OCI-LY7 (cell line): ENCODE data around the gene DNM3. TPM values are rescaled to one million over a fixed set of nuclear protein-coding genes. Genes with fewer than 3 reads are reported as not detected.

Experiments used
- BruUV-seq: library from RNA; stranded (reverse); fragments of 400-500 nt; replicated peaks from 2 replicates; lab custom pipeline; 2021; lab: Mats Ljungman, UMichigan
- CTCF ChIA-PET: fragments of 300-600 bp; sonication (Branson Sonifier 250); formaldehyde crosslinking; loops from one replicate; lab custom pipeline; 2022; ENCODE audit warnings: antibody characterized with exemption; ENCODE audit not compliant: unreplicated experiment; lab: Charles Lee
- POLR2A ChIA-PET: fragments of 300-600 bp; sonication (Branson Sonifier 250); formaldehyde crosslinking; loops from one replicate; lab custom pipeline; 2022; ENCODE audit warnings: antibody characterized with exemption; lab: Charles Lee
- DNase-seq: peaks from one replicate; pipeline ENCODE4 v3.0.0-alpha.2; 2015; ENCODE audit warnings: low spot score
- H2AFZ ChIP-seq: fragments of 200-600 bp; sonication (generic), shearing (Covaris generic); 2 replicates; pipeline ENCODE4 v1.6.1; 2014; ENCODE audit warnings: mild to moderate bottlenecking, antibody characterized with exemption, low read length, moderate library complexity
- H3K27ac ChIP-seq: fragments of 200-600 bp; sonication (generic); 2 replicates; pipeline ENCODE4 v1.5.1; 2014; ENCODE audit warnings: mixed run types, low read depth, mild to moderate bottlenecking, moderate library complexity, low read length, inconsistent platforms; ENCODE audit not compliant: poor library complexity, severe bottlenecking
- H3K36me3 ChIP-seq: fragments of 200-600 bp; sonication (generic); 2 replicates; pipeline ENCODE4 v1.6.1; 2014; ENCODE audit warnings: mild to moderate bottlenecking, antibody characterized with exemption, low read length, moderate library complexity, mixed read lengths; ENCODE audit not compliant: insufficient read depth
- H3K4me1 ChIP-seq: fragments of 200-600 bp; sonication (generic); 2 replicates; pipeline ENCODE4 v1.5.1; 2014; ENCODE audit warnings: mild to moderate bottlenecking, low read length; ENCODE audit not compliant: insufficient read depth, poor library complexity, severe bottlenecking
- H3K4me2 ChIP-seq: fragments of 200-600 bp; sonication (generic); 2 replicates; pipeline ENCODE4 v1.6.1; 2014; ENCODE audit warnings: mild to moderate bottlenecking, low read length
- H3K4me3 ChIP-seq: fragments of 200-600 bp; sonication (generic); 2 replicates; pipeline ENCODE4 v1.5.1; 2014; ENCODE audit warnings: mild to moderate bottlenecking, low read depth, low read length; ENCODE audit not compliant: poor library complexity, severe bottlenecking
- H3K79me2 ChIP-seq: fragments of 200-600 bp; sonication (generic); 2 replicates; pipeline ENCODE4 v1.6.1; 2016; ENCODE audit warnings: low read depth, mild to moderate bottlenecking, low read length, moderate library complexity, mixed read lengths; ENCODE audit not compliant: insufficient read depth
- H3K9me2 ChIP-seq: fragments of 200-600 bp; sonication (generic); 2 replicates; pipeline ENCODE4 v1.6.1; 2016; ENCODE audit warnings: mild to moderate bottlenecking, low read length, mixed read lengths; ENCODE audit not compliant: insufficient read depth
- H3K9me3 ChIP-seq: fragments of 200-600 bp; sonication (generic); 2 replicates; pipeline ENCODE4 v1.6.1; 2014; ENCODE audit warnings: mild to moderate bottlenecking, mixed run types, low read length, mixed read lengths
- H4K20me1 ChIP-seq: fragments of 200-600 bp; sonication (generic); 2 replicates; pipeline ENCODE4 v1.6.1; 2014; ENCODE audit warnings: mild to moderate bottlenecking, antibody characterized with exemption, low read length, moderate library complexity, mixed read lengths; ENCODE audit not compliant: insufficient read depth
- CTCF ChIP-seq: fragments of 200-600 bp; sonication (generic); conservative IDR thresholded peaks from 2 replicates; pipeline ENCODE4 v1.5.1; 2014; ENCODE audit warnings: mild to moderate bottlenecking, antibody characterized with exemption, low read length, moderate library complexity, mixed read lengths
- EZH2phosphoT487 ChIP-seq: fragments of 200-600 bp; sonication (generic); IDR thresholded peaks from 2 replicates; pipeline ENCODE4 v1.6.1; 2018; ENCODE audit warnings: low read depth, borderline replicate concordance, mild to moderate bottlenecking, mixed run types, antibody characterized with exemption, low read length, moderate library complexity, mixed read lengths
- intact Hi-C: fragments of 100-400 bp; cut with micrococcal nuclease; formaldehyde crosslinking; loops from one replicate; pipeline ENCODE4 v1.10.0; 2022; ENCODE audit not compliant: unreplicated experiment
- total RNA-seq, 2 experiments: library from RNA; depleted of rRNA in 1 of 2; stranded (reverse); fragments of >200 nt in 1 of 2; shearing (Covaris generic) in 1 of 2; gene quantifications; 2 replicates each; pipeline ENCODE4 v1.2.3, GENCODE V29; 2014 to 2022

DNM3 gene
- total RNA-seq, 2 experiments from 2014 or later: 0.47 to 0.61 TPM

- DNase-seq: no peak
- H3K9me2 ChIP-seq: no peaks in the 10 kb centered on the region
- no peak overlapping the region for H3K27ac ChIP-seq
- TF ChIP-seq CTCF (no peak), EZH2phosphoT487 (no peak)
- ChIA-PET POLR2A (interaction anchor here (0.7 to 1.1 kb wide), 3 partner anchors 10 to 51 kb away, joined by 3 to 8 read pairs (median 3); no protein-coding TSS in a partner anchor), CTCF (no interaction called here)
- H3K79me2 ChIP-seq: no peaks in the 10 kb centered on the region
- H3K9me3 ChIP-seq: no peaks in the 10 kb centered on the region
- H3K4me3 ChIP-seq: no peak overlapping the region
- no peaks in the 10 kb centered on the region for H4K20me1 ChIP-seq
- no peak overlapping the region for H2AFZ ChIP-seq
- no peaks in the 10 kb centered on the region for H3K4me1 ChIP-seq
- no peaks in the 10 kb centered on the region for H3K36me3 ChIP-seq
- intact Hi-C loops: no loop called here
- H3K4me2 ChIP-seq: no peak overlapping the region
- no TSS peak for BruUV-seq
Observed at GRCh38 chr1:172288581-172288980, 447.3 kb downstream of the DNM3 start.

- no peaks in the 10 kb centered on the region for H3K36me3 ChIP-seq
- H2AFZ ChIP-seq: no peak overlapping the region
- DNase-seq: no peak
- intact Hi-C loops: no loop called here
- ChIA-PET CTCF (no interaction called here), POLR2A (interaction anchor here (0.7 kb wide), 1 partner anchor 50 kb away, joined by 3 read pairs; no protein-coding TSS in a partner anchor)
- H3K27ac ChIP-seq: no peak overlapping the region
- no peaks in the 10 kb centered on the region for H3K9me2 ChIP-seq
- BruUV-seq: no TSS peak
- H3K4me2 ChIP-seq: no peak overlapping the region
- no peaks in the 10 kb centered on the region for H3K79me2 ChIP-seq
- no peaks in the 10 kb centered on the region for H4K20me1 ChIP-seq
- no peaks in the 10 kb centered on the region for H3K9me3 ChIP-seq
- TF ChIP-seq EZH2phosphoT487: no peak
- TF ChIP-seq CTCF: no peak
- no peaks in the 10 kb centered on the region for H3K4me1 ChIP-seq
- H3K4me3 ChIP-seq: no peak overlapping the region
Observed at GRCh38 chr1:172289448-172289847, 448.1 kb downstream of the DNM3 start.

- no peaks in the 10 kb centered on the region for H3K36me3 ChIP-seq
- H3K4me3 ChIP-seq: no peak overlapping the region
- intact Hi-C loops: no loop called here
- no peak overlapping the region for H3K4me2 ChIP-seq
- POLR2A ChIA-PET: no interaction called here
- H3K9me2 ChIP-seq: no peaks in the 10 kb centered on the region
- DNase-seq: no peak
- no peaks in the 10 kb centered on the region for H3K79me2 ChIP-seq
- CTCF ChIA-PET: no interaction called here
- no peaks in the 10 kb centered on the region for H3K9me3 ChIP-seq
- no peak overlapping the region for H3K27ac ChIP-seq
- no peak overlapping the region for H2AFZ ChIP-seq
- no peaks in the 10 kb centered on the region for H3K4me1 ChIP-seq
- no peaks in the 10 kb centered on the region for H4K20me1 ChIP-seq
- TF ChIP-seq EZH2phosphoT487 (no peak), CTCF (no peak)
- BruUV-seq: no TSS peak
Observed at GRCh38 chr1:172292840-172293239, 451.5 kb downstream of the DNM3 start.
